ENCODE data around the gene SLC12A3. TPM values are rescaled to one million over a fixed set of nuclear protein-coding genes. Genes with fewer than 3 reads are reported as not detected.

SLC12A3 gene
- total and polyA plus RNA-seq, 2 of the 8 experiments (the other 6 are each of a cell fraction or from before 2014, with no cell fraction given) = not detected

DNA sequence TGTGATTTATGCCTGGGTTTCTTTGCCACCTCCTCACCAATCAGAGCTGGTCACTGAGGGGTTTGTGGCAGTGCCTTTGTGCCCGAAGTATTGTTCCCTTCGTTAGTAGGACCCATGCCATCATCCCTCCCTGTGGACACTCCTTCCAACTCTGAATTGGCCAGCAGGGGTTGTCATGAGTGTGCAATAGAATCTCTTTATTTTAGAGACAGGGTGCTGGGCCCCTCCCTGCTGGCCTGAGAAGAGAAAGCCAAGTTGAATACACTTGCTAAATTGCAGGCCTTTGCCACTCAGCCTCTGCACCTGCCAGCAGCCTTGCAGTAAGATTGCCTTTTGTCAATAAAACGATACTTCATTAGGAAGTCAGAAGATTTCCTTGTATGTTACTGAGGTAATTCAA, 40.7 kb upstream of the SLC12A3 start (continued):
- TF ChIP-seq, protein P1, sequence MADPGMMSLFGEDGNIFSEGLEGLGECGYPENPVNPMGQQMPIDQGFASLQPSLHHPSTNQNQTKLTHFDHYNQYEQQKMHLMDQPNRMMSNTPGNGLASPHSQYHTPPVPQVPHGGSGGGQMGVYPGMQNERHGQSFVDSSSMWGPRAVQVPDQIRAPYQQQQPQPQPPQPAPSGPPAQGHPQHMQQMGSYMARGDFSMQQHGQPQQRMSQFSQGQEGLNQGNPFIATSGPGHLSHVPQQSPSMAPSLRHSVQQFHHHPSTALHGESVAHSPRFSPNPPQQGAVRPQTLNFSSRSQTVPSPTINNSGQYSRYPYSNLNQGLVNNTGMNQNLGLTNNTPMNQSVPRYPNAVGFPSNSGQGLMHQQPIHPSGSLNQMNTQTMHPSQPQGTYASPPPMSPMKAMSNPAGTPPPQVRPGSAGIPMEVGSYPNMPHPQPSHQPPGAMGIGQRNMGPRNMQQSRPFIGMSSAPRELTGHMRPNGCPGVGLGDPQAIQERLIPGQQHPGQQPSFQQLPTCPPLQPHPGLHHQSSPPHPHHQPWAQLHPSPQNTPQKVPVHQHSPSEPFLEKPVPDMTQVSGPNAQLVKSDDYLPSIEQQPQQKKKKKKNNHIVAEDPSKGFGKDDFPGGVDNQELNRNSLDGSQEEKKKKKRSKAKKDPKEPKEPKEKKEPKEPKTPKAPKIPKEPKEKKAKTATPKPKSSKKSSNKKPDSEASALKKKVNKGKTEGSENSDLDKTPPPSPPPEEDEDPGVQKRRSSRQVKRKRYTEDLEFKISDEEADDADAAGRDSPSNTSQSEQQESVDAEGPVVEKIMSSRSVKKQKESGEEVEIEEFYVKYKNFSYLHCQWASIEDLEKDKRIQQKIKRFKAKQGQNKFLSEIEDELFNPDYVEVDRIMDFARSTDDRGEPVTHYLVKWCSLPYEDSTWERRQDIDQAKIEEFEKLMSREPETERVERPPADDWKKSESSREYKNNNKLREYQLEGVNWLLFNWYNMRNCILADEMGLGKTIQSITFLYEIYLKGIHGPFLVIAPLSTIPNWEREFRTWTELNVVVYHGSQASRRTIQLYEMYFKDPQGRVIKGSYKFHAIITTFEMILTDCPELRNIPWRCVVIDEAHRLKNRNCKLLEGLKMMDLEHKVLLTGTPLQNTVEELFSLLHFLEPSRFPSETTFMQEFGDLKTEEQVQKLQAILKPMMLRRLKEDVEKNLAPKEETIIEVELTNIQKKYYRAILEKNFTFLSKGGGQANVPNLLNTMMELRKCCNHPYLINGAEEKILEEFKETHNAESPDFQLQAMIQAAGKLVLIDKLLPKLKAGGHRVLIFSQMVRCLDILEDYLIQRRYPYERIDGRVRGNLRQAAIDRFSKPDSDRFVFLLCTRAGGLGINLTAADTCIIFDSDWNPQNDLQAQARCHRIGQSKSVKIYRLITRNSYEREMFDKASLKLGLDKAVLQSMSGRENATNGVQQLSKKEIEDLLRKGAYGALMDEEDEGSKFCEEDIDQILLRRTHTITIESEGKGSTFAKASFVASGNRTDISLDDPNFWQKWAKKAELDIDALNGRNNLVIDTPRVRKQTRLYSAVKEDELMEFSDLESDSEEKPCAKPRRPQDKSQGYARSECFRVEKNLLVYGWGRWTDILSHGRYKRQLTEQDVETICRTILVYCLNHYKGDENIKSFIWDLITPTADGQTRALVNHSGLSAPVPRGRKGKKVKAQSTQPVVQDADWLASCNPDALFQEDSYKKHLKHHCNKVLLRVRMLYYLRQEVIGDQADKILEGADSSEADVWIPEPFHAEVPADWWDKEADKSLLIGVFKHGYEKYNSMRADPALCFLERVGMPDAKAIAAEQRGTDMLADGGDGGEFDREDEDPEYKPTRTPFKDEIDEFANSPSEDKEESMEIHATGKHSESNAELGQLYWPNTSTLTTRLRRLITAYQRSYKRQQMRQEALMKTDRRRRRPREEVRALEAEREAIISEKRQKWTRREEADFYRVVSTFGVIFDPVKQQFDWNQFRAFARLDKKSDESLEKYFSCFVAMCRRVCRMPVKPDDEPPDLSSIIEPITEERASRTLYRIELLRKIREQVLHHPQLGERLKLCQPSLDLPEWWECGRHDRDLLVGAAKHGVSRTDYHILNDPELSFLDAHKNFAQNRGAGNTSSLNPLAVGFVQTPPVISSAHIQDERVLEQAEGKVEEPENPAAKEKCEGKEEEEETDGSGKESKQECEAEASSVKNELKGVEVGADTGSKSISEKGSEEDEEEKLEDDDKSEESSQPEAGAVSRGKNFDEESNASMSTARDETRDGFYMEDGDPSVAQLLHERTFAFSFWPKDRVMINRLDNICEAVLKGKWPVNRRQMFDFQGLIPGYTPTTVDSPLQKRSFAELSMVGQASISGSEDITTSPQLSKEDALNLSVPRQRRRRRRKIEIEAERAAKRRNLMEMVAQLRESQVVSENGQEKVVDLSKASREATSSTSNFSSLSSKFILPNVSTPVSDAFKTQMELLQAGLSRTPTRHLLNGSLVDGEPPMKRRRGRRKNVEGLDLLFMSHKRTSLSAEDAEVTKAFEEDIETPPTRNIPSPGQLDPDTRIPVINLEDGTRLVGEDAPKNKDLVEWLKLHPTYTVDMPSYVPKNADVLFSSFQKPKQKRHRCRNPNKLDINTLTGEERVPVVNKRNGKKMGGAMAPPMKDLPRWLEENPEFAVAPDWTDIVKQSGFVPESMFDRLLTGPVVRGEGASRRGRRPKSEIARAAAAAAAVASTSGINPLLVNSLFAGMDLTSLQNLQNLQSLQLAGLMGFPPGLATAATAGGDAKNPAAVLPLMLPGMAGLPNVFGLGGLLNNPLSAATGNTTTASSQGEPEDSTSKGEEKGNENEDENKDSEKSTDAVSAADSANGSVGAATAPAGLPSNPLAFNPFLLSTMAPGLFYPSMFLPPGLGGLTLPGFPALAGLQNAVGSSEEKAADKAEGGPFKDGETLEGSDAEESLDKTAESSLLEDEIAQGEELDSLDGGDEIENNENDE (IDR thresholded peaks at IDR 0.05; ENCODE audit: insufficient replicate concordance, low read length) = no peak
- TF ChIP-seq, protein P2, sequence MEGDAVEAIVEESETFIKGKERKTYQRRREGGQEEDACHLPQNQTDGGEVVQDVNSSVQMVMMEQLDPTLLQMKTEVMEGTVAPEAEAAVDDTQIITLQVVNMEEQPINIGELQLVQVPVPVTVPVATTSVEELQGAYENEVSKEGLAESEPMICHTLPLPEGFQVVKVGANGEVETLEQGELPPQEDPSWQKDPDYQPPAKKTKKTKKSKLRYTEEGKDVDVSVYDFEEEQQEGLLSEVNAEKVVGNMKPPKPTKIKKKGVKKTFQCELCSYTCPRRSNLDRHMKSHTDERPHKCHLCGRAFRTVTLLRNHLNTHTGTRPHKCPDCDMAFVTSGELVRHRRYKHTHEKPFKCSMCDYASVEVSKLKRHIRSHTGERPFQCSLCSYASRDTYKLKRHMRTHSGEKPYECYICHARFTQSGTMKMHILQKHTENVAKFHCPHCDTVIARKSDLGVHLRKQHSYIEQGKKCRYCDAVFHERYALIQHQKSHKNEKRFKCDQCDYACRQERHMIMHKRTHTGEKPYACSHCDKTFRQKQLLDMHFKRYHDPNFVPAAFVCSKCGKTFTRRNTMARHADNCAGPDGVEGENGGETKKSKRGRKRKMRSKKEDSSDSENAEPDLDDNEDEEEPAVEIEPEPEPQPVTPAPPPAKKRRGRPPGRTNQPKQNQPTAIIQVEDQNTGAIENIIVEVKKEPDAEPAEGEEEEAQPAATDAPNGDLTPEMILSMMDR (IDR thresholded peaks at IDR 0.05; ENCODE audit: control extremely low read depth in 1 of 3, insufficient read depth in 1 of 3, low read depth in 1 of 3, low read length in 3 of 3) = peak in 2 of 3 experiments; percentile 3 to 16; a peak in 2 of 4 replicates

Data from H1 (cell line).